SH-SY5Y (cell line): ENCODE data around the gene GGT6.

ENCODE experiments used
- GATA2 ChIP-seq: IDR thresholded peaks from 2 replicates; pipeline ENCODE4 v1.6.1; 2011; ENCODE audit warnings: mild to moderate bottlenecking, low read depth, low read length
- GATA3 ChIP-seq: IDR thresholded peaks from 2 replicates; pipeline ENCODE4 v1.6.1; 2011; ENCODE audit warnings: low read depth, mild to moderate bottlenecking, low read length, moderate library complexity

- TF ChIP-seq GATA2 (no peak), GATA3 (no peak)
These were observed 27.4 kb downstream of the GGT6 start for GRCh38 chr17:4532860-4533522.
